Middle frontal gyrus (tissue), 1 donor: ENCODE data around the gene PRKG1.

Experiments used
- DNase-seq: peaks from one replicate; pipeline ENCODE4 v3.0.0-alpha.2; 2015; ENCODE audit warnings: low spot score; ENCODE audit errors: extremely low spot score

The PRKG1 gene

GRCh38 chr10:52100011-52100547 lies 1025.8 kb downstream of the PRKG1 start:
- DNase-seq, result no peak

- no peak for DNase-seq
Measured at GRCh38 chr10:52105301-52105700, 1031.0 kb downstream of the PRKG1 start.

GRCh38 chr10:52106011-52106410 lies 1031.7 kb downstream of the PRKG1 start:
- DNase-seq, result no peak

DNA sequence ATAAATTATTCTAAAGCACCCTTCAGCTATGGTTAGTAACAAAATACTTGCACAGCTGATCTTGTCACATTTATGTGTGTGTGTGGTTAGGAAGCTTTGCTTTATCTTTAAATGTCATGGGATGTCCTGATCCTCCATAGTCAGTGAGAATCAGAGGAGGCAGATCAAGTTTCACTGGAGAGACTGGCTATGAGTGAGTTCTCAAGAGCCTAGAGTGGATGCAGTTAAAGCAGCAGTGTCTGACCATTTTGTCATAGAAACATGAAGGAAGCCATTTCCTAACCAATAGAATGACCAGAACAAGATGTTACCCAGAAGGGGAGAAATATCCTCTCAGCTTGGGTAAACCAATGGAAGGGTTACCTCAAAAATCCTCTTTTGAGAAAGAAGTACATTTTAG lies 1032.6 kb downstream of the PRKG1 start:
- DNase-seq, result no peak

GRCh38 chr10:52108236-52108635 lies 1033.9 kb downstream of the PRKG1 start:
- DNase-seq, result no peak

DNA sequence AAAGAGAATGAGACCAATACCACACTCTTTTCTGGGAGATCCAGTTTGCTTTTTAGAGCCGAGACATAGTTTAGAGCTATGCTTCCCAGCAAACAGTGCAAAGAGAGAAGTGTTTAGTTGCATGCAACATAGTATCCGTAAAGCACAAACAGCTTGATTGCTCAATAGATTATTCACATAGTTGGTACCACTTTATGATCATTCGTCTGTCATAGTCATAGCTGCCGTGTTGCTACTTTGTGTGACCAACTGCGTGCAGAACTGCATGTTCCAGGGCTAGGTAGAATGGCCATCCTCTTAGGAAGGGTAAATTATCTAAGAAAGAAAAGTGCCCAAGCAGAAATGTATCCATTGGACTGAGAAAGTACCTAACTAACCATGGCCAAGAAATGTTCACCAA lies 1036.3 kb downstream of the PRKG1 start:
- no peak for DNase-seq

DNA sequence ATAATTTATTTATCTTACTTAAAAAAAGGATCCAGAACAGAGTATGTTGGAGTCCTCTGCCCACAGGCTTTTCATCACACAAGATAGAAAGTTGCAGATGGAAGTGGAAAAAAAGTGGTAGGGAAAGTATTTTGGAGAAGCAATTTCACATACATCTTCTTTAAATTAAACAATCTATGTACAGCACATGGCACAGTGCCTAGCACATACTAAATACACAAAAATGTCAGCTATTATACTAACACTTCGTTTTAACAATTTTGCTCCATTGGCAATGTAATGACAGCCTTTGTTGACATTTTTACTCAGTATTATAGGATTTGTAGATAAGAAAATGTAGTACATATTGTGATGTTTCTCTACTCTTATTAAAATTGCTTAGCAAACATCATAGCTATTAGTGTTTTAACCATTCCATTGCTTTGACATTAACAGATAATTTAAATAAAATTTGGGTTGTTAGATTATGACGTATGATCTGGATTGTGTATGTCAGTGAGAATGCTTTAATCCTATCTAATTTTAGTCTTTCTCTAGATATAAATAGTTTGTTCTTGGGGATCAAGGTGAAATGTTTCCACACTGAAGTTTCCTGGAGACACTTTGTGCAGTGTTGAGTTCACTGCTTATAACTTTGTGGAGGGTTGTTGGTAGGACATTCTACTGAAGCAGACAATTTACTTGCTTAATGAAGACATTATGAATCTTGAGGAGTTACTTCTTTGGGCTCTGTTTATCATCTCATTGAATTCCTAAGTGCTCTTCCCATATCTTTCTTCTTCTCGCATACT lies 1037.0 kb downstream of the PRKG1 start:
- no peak for DNase-seq

DNA sequence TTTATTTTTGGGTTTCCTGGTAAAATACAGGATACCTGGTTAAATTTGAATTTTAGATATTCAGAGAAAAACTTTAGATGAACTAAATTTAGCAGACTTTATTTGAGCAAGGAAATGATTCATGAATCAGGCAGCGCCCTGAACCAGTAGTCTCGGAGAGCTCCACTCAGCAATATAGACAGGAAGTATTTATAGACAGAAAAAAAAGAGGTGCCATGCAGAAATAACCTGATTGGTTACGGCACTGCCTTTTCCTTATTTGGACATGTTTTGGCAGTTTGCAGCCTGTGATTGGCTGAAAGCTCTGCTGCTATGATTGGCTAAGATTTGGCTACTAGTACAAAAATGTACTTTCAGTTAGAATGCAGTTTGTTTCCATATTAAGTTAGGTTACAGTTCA lies 1041.5 kb downstream of the PRKG1 start:
- DNase-seq, result no peak

- DNase-seq, result no peak
Measured at GRCh38 chr10:52119507-52119906, 1045.2 kb downstream of the PRKG1 start.

DNA sequence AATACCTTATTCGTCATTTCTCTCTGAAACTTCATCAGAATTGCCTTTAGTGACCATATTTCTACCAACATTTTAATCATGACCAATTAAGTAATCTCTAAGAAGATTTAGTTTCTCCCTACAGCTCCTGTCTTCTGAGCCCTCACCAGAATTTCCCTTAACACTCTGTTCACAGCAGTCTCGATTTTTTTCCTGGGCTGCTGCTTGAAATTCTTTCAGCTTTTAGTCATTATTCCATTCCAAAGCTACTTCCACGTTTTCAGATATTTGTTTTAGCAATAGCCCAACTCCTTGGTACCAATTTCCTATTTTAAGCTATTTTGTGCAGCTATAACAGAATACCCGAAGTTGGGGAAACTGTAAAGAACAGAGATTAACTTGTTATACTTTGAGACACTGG lies 1047.4 kb downstream of the PRKG1 start:
- DNase-seq, result no peak

DNA sequence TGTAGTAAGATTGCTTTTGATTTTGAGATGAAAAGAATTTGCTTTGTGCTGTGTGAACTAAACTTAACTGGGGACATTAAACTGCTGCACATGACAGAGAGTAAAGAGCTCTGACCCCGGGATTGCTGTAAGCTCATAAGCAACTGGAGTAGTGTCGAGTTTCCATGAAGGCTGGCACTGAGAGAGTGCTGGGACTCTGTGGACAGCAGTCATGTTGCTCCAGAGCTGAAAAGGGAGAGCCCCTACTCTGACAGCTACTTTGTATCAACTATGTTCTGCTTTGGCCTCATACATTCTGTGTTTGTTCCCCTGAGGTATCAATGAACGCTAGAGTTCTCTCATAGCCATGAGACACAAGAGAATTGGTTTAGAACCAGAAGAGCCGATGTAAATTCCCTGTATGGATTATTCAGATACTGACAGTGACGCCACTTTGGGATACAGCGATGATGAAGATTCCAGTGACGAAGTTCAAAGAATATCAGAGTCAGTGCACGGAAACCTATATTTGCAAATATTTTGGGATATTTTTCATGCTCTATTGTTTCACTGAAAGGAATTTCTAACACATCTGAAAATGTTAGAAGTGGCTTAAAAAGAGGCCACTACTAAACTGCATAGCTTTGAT lies 1053.9 kb downstream of the PRKG1 start:
- no peak for DNase-seq

DNA sequence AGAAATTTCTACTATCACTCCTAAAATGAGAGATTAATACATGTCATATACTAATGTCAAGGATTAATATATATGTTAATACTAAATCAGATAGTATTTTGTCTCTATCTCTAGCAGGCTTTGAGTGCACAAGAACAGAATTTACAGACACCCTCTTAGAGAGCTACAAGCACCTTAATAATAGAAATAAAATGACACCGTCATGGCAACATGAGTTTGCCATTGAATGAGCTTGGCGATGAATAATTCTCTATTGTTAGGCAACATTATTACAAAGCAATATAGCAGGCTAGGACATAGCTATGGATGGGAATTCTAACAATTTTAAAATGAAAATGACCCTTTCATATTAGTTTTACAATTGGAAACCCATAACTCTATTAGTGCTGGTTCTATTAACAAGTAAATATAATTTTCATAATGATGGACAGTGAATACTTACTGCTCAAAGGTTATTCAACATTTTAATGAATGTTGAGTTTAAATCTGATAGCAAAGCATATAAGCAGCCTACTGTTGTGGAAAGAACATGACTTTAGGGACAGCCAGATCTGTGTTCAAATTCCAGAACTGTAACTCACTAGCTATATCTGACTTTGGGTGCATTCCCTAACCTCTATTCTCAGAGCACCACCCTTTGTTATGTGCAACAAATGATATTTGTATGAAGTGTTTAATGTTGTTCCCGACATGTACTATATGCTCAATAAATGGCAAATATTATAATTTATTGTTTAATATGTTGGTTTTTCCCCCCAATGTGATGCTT lies 1055.3 kb downstream of the PRKG1 start:
- no peak for DNase-seq

DNA sequence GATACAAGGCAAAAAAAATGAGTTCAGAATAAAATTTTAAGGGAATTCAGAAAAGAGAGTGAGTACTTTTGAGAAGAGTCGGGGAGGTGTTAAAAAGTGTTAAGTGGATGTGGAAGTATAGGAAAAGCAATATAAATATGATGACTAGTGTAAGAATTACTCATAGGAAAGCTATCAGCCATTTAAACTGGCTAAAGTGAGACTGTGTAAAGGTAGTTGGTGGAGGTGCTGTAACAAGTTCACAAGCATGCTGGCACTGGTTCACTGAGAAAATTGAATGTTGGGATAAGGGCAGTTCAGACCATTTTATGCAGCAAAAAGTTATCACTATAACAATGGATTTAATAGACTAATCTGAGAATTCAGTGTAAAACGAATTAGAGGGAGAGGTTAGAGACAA lies 1060.8 kb downstream of the PRKG1 start:
- no peak for DNase-seq

- no peak for DNase-seq
Measured at GRCh38 chr10:52136921-52137320, 1062.6 kb downstream of the PRKG1 start.

- no peak for DNase-seq
Measured at GRCh38 chr10:52143338-52143737, 1069.1 kb downstream of the PRKG1 start.

- DNase-seq, result no peak
Measured at GRCh38 chr10:52145636-52146035, 1071.3 kb downstream of the PRKG1 start.

DNA sequence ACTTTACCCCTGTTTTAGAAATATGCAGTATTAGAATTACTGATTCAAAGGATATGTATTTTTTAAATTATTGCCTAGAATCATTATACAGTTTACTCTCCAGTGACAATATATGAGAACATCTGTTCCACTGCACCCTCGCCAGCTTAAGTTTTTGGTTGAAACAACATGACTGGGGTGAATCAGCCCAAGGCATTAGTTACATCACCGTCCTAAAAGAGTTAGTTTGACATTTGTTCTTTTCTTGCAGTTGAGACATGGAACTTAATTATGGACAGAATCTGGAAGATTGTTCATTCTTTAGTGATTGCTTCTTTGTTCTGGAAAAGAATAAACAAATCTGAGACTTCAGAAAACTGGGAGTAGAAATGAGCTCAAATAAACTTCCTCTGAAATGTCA lies 1072.5 kb downstream of the PRKG1 start:
- no peak for DNase-seq

DNA sequence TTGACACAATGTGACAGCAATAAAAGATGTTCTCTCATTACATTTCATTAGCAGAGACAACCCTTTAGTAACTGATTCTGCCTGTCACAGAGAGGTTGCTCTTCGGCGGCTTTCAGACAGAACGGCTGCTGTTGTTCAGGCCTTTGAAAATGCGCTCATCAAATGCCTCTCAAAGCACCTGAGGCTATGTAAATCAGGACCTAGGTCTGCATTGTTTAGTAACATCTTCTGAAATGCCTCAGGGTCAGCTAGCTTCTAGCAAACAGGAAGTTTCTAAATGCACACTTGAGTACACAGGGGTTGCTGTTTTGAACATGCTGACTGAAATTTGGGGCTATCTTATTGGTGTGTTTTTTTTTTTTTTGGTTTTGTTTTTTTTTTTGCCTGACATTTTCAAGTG lies 1096.5 kb downstream of the PRKG1 start:
- DNase-seq, result no peak

DNA sequence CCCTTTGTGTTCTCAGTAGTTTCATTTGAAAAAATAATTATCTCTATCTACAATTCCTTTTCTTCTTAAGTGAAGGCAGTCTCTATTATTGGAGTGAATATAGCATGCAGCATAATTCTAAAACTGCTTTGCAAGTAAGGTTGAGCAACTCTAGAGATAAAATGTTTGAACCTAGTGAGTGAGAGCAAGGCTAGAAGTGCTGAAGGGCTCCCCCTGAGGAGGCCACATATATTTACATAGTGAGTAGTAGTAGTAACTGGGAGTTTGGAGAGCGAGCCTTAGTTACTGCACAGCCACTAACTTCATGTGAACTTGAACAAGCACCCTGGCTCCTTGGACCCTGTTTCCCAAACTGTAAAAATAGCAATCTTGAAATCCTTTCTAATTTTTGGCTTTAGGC lies 1098.3 kb downstream of the PRKG1 start:
- no peak for DNase-seq

DNA sequence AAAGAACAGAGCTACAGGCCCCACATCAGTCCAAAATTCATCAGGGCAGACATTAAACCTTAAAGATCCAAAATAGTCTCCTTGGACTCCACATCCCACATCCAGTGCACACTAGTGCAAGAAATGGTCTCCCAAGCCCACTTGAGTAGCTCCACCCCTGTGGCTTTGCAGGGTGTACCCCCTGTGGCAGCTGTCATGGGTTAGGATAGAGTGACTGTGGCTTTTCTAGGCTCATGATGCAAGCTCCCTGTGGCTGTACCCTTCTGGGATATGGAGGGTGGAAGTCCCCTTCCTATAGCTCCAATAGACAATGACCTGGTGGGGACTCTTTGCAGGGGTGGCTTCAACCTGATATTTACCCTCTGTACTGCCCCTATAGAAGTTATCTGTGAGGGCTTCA lies 1111.0 kb downstream of the PRKG1 start:
- no peak for DNase-seq

DNA sequence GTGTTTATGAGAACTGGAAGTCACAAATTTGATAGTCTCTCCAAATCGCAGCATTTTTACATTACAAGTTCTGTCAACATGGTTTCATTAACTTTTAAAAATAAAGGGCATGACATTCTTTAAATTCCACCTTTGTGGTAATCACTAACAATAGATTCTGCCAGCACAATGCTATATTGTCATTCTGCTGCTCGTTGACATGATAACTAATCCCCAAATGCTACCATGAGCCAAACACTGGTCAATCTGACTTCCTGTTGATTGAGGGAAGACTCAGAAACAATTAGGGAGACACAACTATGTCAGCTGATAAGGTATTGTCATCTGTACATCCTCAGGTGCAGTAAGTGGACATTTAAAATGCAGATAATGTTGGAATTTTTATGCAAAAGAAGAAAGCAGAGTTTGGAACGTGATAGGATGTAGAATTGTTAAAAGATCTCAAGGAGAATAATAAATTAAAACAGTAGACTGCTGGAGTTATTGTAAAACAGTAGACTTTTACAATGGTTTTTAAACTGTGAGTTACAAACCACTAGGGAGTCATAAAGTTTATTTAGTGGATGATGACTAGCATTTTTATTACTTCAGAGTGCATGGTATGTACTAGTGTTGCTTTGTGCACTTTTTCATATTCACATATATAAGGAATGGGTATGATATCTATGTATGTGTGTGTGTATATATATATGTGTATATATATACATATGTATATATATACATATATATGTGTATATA lies 1113.4 kb downstream of the PRKG1 start:
- no peak for DNase-seq
